HTR-8/SVneo (cell line): Measurements from ENCODE around the gene TNFRSF13B.
"Not testable (repeated sequence)": the region's sequence is repeated elsewhere in the genome, so short reads cannot be mapped to it uniquely, and the experiment has no call there.

Source experiments
- DNase-seq: peaks from one replicate; pipeline ENCODE4 v3.0.0; 2011; ENCODE audit warnings: low spot score, mixed read lengths; ENCODE audit not compliant: insufficient read length
- FAIRE-seq: peaks from 2 replicates; lab custom pipeline; 2011; peaks lifted over from hg19 to GRCh38; lab: Jason Lieb, UNC

The TNFRSF13B gene

DNA sequence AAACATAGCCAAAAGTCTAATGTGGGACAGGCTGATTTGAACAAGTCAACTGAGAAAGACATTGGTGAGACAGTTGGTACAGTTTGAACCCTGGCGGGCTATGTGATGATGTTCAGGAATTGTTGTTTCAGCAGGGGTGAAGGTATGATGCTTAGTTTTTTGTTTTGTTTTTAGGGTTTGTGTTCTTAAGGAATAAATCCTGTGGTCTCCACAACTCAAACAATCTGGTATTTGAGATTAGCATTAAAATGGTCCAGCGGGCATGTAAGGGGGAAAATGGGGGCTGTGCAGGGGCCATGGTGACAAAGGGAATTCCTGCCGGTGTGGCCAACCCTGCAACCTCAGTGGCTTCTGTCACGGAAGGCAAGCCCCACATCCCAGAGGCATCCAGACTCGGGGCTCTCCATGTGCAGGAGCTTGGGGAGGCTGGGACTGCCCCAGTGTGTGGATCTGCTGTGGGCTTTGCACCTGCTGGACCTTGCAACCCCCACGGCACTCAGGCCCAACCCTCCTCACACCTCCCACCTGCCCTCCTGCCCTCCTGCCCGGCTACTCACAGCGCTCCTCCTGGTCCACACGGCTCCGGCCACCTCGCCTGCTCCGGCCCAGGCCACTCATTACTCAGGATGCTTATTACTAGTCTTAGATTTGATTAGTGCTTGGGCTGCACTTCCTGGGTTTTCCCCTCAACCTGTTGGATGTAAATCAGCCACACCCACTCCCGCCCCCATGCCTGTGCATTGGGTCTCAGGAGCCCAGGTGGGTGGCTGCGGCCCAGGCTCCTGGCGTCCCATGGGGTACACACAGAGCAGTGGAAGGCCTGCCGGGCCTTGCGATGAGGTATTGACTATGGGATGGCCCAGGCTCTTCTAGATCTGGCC is at the start of gene TNFRSF13B:
Gene TNFRSF13B, minus strand, starts transcription at position 661 of the 881 bp plus-strand sequence. Its CDS starts 43 bp downstream, at position 618.
- FAIRE-seq = no peak

DNA sequence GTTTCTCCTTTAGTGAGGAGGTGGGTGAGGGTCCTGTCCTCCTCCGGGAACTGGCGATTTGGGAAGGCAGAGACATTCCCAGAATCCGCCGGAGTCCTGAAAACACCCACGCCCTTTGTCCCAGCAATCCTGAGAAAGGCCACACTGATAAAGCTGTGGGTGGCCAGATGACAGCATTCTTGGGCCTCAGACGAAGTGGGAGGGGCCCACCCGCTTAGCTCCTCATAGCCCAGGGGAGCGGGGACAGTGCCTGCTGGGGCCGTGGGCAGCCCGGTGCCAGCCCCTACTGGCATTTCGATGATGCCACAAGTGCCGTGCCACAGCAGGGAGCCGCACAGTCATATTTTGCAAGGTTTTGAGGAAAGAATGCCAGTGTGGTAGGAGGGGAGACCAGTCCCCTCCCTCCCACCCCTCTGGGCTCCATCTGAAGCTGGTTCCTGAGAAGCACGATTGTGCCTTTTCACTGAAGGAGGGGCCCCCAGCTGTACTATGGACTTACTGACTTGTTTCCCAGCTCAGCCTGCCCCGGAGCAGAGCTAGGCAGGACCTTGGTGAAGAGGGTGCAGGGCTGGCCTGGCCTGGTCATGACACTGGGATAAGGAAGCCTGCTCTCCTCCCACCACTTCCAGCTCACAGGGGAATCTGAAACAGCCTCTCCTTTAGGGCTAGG is 49.4 kb upstream of the TNFRSF13B start:
- peak; percentile 77 for FAIRE-seq

More for the DNA sequence above, at the start of gene TNFRSF13B:
- no peak for DNase-seq

DNA sequence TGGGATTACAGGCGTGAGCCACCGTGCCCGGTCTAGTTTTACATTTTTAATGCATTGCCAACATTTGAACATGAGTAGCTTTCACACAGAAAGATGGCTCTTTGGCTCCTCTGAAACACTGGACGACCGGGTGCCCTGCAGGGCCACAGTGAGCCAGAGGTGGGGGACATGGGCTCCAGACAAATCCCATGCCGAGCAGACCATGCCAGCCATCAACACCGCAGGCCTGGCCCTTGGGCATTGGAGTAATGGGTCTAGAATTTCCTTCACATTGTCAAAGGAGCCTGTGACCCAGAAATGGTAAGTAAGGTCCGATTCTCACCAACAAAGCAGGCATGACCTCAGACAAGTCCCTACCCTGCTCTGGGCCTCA is 48.9 kb upstream of the TNFRSF13B start:
- FAIRE-seq = no peak
- DNase-seq = no peak

More for the DNA sequence above, 49.4 kb upstream of the TNFRSF13B start:
- DNase-seq = no peak

DNA sequence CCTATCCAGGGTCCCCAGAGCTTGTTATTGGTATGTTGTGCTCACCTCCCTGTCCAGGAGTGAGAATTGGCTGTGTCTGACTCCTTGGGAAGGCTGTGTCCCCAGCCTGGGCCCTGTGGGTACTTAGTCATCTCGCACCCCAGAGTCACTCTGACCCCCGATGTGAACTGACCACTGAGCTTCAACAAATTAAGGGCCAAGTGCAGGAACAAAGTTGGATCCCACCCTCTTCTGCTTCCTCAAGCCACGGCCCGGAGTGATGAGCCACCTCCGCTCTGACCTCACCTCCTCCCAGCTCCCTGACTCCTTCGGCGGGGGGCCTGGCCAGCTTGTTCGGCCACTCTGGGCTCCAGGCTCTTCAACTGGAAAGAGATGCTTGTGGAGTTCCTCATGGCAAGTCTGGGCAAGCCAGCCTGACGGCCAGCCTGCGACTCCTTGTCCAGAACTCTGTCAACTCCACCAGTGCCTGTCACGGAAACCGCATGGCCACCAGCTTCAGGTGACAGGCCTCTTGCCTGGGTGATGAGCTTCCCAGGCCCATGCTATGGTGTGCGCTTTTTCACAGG is 48.1 kb upstream of the TNFRSF13B start:
- FAIRE-seq (no peak), DNase-seq (no peak)

DNA sequence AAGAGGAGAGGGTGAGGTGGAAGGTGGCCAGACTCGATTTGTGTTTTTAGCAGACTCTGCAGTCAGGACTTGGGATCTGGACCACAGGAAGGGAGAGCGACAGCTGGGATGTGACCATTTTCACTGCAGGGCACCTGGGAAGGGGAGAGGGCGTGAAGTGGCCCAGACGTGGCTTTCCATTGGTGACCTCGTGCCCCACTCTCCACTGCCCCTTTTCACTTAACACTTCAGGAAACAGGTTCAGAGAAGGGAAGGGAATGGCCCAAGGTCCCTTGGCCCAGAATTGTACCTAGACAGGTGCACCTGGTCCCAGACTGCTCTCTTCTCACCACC is 47.5 kb upstream of the TNFRSF13B start:
- no peak for FAIRE-seq

DNA sequence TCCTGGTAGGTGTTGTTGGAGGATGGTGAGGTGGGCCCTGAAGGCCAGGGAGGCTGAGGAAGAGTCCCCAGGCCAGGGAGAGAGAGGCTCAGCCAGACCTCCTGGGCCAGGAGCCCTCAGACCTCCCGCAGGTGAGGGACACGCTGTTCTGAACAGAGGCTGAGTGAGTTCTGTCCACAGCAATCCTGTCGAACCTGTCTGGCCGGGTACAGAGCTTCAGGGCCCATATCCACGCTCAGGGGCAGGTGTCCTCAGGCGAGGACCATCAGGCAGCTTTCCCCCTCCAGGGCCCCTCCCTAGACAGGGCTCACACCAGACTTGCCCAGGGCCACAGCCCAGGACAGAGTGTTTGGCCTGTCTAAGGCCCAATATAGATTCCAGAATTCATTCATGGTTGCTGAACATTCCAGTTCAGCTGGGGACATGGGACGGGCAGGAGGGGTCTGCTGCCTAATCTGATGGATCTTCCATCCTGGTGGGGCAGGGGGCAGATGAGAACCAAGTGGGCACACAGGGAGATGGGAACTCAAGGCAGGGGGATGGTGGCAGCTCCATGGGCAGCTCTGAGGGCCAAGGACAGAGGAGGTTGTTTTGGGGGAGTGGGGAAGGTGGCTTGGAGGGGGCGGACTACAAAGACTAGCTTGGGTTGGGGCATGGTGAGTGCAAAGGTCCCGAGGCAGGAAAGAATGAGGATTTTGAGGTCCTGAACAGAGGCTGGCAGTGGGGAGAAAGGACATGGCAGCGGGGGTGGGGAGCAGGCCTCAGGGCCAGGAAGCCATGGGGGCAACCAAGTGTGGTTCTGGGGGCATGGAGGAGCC is 46.9 kb upstream of the TNFRSF13B start:
- FAIRE-seq (no peak), DNase-seq (no peak)

More for the DNA sequence above, 47.5 kb upstream of the TNFRSF13B start:
- no peak for DNase-seq

DNA sequence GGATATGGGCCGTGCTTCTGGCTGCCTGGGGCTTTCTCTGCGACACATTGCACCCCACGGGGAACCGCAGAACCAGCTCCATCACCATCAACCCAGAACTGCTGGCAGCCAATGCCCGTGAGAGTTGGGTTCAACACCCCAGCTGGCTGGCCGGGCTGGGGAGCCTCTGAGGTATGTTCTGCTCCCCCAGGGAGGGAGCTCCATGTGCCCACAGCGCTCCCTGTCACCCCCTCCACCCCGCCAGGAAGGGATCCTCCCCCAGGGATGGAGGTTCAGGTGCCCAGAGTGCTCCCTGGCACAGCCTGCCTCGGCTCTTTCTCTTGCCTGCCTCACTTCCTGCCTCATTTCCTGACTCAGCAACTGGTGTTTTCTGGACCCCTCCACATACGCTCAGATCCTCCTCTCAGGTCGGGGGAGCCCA is 46.1 kb upstream of the TNFRSF13B start:
- DNase-seq = no peak
- no peak for FAIRE-seq

DNA sequence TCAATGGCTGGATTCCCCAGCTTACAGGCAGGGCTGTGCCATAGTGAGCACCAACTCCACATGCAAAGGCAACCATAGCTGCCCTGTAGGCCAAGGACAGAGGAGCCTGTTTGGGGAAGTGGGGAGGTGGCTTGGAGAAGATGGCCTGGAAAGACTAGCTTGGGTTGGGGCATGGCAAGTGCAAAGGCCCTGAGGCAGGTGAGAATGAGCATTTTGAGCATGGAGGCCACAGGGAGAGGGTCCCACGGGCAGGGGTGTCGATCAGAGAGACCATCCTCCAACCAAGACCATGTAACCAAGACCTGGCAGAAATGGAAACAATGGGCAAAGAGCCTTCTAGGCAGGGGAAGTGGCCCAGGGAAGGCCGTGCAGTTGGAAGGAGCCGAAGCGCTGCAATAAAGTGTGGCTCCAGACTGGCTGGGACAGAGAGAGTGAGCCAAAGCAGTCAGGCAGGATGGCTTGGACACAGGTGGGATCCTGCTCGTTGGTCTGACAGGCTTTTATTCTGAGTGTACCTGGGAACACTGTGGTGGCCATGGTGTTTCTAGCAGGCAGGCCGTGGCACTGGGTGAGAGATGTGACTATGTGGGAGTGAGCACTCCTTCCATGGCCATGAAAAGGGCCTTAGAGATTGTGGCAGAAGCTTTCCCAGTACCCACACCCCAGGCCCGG is 45.6 kb upstream of the TNFRSF13B start:
- FAIRE-seq = peak; percentile 9

DNA sequence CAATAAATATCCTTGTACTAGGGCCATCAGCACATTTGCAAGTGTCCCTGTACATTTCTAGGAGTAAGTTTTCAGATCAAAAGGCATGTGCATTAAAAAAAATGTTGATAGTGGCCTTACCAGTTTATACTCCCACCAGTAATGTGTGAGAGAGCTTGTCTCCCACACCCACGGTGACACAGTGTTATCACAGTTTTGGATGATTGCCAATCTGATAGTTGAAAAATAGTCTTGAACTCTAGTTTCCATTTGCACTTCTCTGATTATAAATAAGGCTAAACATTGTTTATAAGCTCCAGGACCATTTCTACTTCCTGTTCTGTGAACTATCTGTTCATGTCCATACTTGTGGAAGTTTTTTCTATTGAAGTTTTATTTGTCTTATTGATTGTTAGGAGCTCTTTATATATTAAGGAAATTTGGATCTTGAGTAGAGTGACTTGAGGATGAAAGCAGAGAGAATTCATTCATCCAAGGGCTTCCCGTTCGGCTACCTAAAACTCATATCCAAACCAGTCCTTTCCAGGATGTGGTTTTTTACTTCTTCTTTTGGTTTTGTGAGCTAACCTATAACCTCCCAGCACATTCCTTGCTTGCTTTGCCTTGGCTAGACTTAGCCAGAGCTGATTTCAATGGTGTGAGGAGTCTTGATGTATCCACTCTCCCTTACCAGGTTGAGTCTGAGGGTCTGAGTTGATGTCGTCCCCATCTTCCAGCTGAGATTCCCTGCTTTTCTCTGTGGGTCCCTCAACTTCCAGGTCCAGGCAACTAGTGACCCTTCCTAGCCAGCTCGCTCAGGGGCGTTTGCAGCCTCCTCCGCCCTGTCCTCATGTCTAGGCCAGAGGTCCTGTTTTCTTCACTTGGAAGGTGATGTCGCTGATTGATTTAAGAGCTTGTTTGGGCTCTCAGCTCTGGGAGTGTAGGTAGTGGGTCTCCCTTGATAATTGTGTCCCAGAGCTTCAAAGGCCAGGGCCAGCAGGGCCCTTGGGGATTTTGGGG is 44.6 kb upstream of the TNFRSF13B start:
- FAIRE-seq, DNase-seq: not testable (repeated sequence)

More for the DNA sequence above, 45.6 kb upstream of the TNFRSF13B start:
- no peak for DNase-seq

DNA sequence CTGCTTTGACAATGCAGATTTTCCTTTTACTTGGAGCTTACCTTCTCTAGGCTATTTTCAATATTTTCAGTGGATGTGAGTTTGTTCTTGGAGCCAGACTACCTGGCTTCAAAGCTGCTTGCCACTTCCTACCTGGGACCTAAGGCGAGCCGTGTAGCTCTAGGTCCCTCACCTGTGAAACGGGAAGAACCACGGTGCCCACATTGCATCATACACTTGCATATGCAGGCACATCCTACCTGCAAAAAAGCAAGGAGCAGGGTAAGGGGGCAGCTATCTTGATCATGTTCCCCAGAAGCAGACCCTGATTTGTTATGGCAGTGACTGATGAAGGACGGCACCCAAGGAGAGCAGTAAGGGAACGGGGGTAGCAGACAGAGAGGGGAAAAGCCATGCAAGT is 43.3 kb upstream of the TNFRSF13B start:
- FAIRE-seq (no peak), DNase-seq (no peak)

DNA sequence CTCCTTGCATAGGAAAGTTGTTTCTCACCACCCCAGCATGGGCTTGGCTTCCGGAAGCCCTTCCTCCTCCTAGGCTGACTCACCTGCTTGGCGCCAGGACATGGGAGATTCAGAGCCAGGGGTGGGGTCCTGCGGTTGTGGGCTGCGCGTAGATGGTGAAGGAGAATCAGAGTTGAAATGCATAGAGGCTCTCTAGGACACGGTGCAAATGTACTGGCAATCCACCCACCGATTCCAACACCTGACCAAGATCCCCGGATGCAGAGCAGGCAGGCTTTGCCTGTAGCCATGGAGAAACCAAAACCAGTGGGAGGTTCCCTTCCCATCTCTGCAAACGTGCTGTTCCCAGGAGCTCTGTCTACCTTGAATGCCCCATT is 42.8 kb upstream of the TNFRSF13B start:
- not testable (repeated sequence) for FAIRE-seq, DNase-seq

DNA sequence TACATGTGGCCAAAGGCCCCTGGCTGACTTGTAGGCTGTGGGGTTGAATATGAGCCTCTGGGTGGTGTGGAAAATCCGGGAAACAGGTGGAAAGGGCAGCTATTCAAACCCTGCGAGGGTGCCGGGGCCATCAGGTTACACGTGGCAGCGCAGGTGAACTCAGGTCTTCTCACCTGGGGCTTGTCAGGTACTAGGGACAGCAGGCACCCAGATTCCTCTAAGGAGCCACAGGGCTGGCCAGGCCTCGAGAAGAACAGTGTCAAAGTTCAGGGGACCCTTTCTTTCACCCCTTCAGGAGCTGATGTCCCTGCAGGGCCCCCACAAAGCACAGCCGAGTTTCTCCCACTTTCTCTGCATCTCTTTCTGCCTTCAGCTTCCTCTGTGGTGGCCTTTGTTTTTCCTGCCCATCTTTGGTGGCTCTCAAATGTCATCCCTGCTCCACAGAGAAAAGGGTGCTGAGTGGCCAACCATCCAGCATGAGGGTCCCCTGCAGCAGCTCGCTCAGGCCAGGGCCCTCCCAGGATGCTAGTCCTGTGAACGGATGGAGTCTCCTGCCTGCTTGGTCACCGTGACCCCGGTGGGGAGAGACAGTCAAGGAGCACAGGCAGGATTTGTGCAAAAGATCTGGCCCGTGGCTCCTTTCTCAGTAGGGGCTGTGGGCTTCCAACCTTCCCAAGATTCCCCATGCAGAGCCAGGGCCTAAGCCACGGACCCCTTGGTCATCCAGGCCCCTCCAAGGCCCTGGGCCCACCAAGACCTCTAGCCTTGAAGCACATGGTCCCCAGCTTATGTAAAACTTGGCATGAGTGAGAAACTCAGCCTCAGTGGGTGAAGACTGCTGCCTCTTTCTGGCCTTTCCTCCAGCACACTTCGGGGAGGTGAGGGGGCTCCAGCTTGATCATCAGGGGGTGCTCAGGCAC is 42.2 kb upstream of the TNFRSF13B start:
- not testable (repeated sequence) for DNase-seq, FAIRE-seq

DNA sequence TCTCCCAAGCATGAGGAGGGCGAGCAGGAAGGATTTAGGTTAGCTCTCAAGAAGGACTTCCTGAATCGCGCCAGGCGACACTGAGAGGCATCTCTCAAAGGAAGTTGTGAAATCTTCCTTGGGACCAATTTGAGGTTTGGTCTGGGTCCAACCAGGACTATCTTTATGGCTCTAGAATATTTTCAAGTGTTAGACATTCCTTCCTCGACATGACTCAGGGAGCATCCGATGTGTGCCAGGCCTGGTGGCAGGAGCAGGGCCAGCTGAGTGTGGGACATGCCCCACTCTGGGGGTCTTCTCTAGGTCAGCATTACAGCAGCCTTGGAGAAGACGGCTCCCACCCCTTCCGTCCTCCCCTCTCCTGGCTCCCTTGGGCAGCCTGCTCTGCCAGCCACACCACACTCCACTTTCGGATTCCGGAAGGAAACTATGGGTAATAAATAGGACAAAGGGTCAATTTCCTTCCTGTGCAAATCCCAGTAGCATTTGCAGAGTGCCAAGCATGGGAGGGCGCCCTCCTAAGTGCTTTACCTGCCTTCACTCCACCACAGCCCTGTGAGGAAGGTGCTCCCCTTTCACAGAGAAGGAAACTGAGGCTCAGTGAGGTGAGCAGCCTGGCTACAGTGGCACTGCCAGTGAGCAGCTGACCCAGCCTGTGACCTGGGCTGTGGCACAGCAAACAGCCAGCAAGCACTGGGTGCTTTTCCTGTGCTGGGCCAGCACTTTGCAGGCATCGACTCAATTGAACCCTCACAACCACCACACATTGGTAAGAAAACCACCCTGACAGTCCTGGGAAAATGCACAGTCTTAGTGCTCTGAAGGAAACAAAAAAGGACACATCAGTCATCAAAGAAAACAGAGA is 39.4 kb upstream of the TNFRSF13B start:
- DNase-seq, FAIRE-seq: not testable (repeated sequence)

DNA sequence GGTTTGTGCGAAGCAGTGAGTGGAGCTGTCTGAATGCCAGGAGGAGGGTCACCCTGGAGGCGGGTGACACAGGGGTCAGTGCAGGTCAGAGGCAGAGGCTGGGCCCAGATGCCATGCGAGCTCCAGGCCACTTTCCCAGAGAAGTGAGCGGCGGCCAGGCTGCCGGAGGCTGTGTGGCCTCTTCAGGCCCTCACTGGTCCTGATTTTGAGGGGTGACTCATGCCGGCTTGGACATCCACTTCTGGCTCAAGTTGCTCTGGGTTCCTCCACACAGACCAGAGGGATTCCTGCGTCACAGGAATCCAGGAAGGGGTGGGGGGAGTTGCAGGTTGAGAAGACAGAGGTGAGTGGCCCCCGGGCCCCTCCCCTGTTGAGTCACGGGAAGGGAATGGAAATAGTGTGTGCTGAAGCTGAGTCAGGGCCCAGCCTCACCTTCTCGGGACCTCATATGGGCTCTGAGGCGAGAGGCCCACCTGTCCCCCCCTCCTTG is 38.7 kb upstream of the TNFRSF13B start:
- DNase-seq = not testable (repeated sequence)
- FAIRE-seq = peak; percentile 100

DNA sequence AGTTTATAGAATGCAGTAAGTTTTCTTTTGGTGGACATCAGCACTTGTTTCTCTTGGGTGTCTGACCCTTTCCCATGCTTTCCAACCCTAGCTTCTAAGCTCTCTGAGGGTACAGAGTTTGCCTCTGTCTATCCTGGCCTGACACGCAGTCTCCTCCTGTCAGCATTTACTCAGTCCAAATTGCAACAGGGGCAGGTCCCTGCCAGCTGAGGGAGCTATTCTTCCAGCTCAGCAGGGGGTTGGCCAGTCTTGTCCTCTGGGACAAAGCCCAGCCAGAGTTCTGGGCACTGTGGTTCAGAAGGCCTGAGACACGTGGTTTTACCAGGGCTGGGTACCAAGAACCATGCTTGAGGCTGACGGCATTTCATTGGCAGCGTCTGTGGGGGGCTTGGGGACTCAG is 38.1 kb upstream of the TNFRSF13B start:
- DNase-seq = not testable (repeated sequence)

More for the DNA sequence above, 38.1 kb upstream of the TNFRSF13B start:
- FAIRE-seq = not testable (repeated sequence)
